ENCODE data around the gene IER3.

The IER3 gene

GRCh38 chr6:30721198-30722024 lies 22.9 kb downstream of the IER3 start:
- peak; percentile 89 for DNase-seq
- TF ChIP-seq EZH2phosphoT487 (IDR thresholded peaks at IDR 0.05; ENCODE audit: low read length) (no peak), CTCF (IDR thresholded peaks at IDR 0.05; ENCODE audit: low read length) (peak; percentile 15)
- H3K79me2 ChIP-seq (ENCODE audit: low read length) = peaks cover 58% of the 10 kb centered on the region
- no peaks in the 10 kb centered on the region for H3K36me3 ChIP-seq (replicated peaks; ENCODE audit: insufficient read depth, low read length)
- no peak overlapping the region for H2AFZ ChIP-seq (ENCODE audit: low read length)
- peak overlapping the region; percentile 92 for H3K27ac ChIP-seq (ENCODE audit: low read length)
- H3K9me2 ChIP-seq (replicated peaks; ENCODE audit: insufficient read depth, low read length) = no peaks in the 10 kb centered on the region
- H3K4me3 ChIP-seq (ENCODE audit: low read length) = peak overlapping the region; percentile 95
- H3K27me3 ChIP-seq (replicated peaks; ENCODE audit: insufficient read depth, low read length) = no peaks in the 10 kb centered on the region
- H3K4me1 ChIP-seq (ENCODE audit: low read length) = peaks cover 28% of the 10 kb centered on the region
- H3K9me3 ChIP-seq (replicated peaks; ENCODE audit: insufficient read depth, low read length) = no peaks in the 10 kb centered on the region
- H3K9ac ChIP-seq (ENCODE audit: low read length) = peak overlapping the region; percentile 96
- H4K20me1 ChIP-seq (ENCODE audit: insufficient read depth, low read length) = peaks cover 28% of the 10 kb centered on the region
- peaks cover 74% of the 10 kb centered on the region for H3F3A ChIP-seq (ENCODE audit: insufficient read depth, low read length)
- H3K4me2 ChIP-seq (ENCODE audit: low read depth, low read length) = peak overlapping the region; percentile 80

GRCh38 chr6:30720738-30721197 lies 23.6 kb downstream of the IER3 start:
- TF ChIP-seq CTCF (IDR thresholded peaks at IDR 0.05; ENCODE audit: low read length) (no peak), EZH2phosphoT487 (IDR thresholded peaks at IDR 0.05; ENCODE audit: low read length) (no peak), EZH2 (optimal IDR thresholded peaks at IDR 0.05; ENCODE audit: low read depth, low read length) (no peak)
- DNase-seq = peak; percentile 80
- H3K36me3 ChIP-seq (replicated peaks; ENCODE audit: insufficient read depth, low read length) = no peaks in the 10 kb centered on the region

GRCh38 chr6:30719791-30720737 lies 24.3 kb downstream of the IER3 start, which contains the start of gene TUBB:
TSS of gene TUBB (plus strand) at chr6:30720352. CDS start at chr6:30720507, 155 bp downstream.
- H3F3A ChIP-seq (ENCODE audit: insufficient read depth, low read length) = peaks cover 63% of the 10 kb centered on the region

More at GRCh38 chr6:30720738-30721197, 23.6 kb downstream of the IER3 start:
- peaks cover 28% of the 10 kb centered on the region for H3K4me1 ChIP-seq (ENCODE audit: low read length)
- peaks cover 70% of the 10 kb centered on the region for H3F3A ChIP-seq (ENCODE audit: insufficient read depth, low read length)
- H3K27ac ChIP-seq (ENCODE audit: low read length) = peak overlapping the region; percentile 92
- no peaks in the 10 kb centered on the region for H3K27me3 ChIP-seq (replicated peaks; ENCODE audit: insufficient read depth, low read length)
- H3K9me3 ChIP-seq (replicated peaks; ENCODE audit: insufficient read depth, low read length) = no peaks in the 10 kb centered on the region
- H3K4me3 ChIP-seq (ENCODE audit: low read length) = peak overlapping the region; percentile 95
- H3K9ac ChIP-seq (ENCODE audit: low read length) = peak overlapping the region; percentile 96
- H2AFZ ChIP-seq (ENCODE audit: low read length) = no peak overlapping the region
- peaks cover 61% of the 10 kb centered on the region for H3K79me2 ChIP-seq (ENCODE audit: low read length)
- peaks cover 28% of the 10 kb centered on the region for H4K20me1 ChIP-seq (ENCODE audit: insufficient read depth, low read length)
- peak overlapping the region; percentile 43; the same call in 1 of the 2 replicates for H3K4me2 ChIP-seq (ENCODE audit: low read depth, low read length)
- H3K9me2 ChIP-seq (replicated peaks; ENCODE audit: insufficient read depth, low read length) = no peaks in the 10 kb centered on the region

More at GRCh38 chr6:30719791-30720737, 24.3 kb downstream of the IER3 start, which contains the start of gene TUBB:
- Histone ChIP-seq H3K9me2 (replicated peaks; ENCODE audit: insufficient read depth, low read length) (no peaks in the 10 kb centered on the region), H3K9me3 (replicated peaks; ENCODE audit: insufficient read depth, low read length) (no peaks in the 10 kb centered on the region), H3K4me1 (ENCODE audit: low read length) (peaks cover 27% of the 10 kb centered on the region), H3K27ac (ENCODE audit: low read length) (peak within 1 kb of the TSS; percentile 92), H3K4me3 (ENCODE audit: low read length) (peak within 1 kb of the TSS; percentile 95), H4K20me1 (ENCODE audit: insufficient read depth, low read length) (peaks cover 21% of the 10 kb centered on the region), H3K36me3 (replicated peaks; ENCODE audit: insufficient read depth, low read length) (no peaks in the 10 kb centered on the region), H2AFZ (ENCODE audit: low read length) (peak within 1 kb of the TSS; percentile 39), H3K79me2 (ENCODE audit: low read length) (peaks cover 62% of the 10 kb centered on the region), H3K9ac (ENCODE audit: low read length) (peak within 1 kb of the TSS; percentile 96), H3K27me3 (replicated peaks; ENCODE audit: insufficient read depth, low read length) (no peaks in the 10 kb centered on the region), H3K4me2 (ENCODE audit: low read depth, low read length) (peak within 1 kb of the TSS; percentile 89)
- TF ChIP-seq CTCF (IDR thresholded peaks at IDR 0.05; ENCODE audit: low read length) = no peak; the same call in 1 of the 2 replicates
- no peak for TF ChIP-seq EZH2phosphoT487 (IDR thresholded peaks at IDR 0.05; ENCODE audit: low read length)
- no peak for TF ChIP-seq EZH2 (optimal IDR thresholded peaks at IDR 0.05; ENCODE audit: low read depth, low read length)
- DNase-seq = peak; percentile 98
